Measurements from ENCODE around the gene CBX2.

DNA sequence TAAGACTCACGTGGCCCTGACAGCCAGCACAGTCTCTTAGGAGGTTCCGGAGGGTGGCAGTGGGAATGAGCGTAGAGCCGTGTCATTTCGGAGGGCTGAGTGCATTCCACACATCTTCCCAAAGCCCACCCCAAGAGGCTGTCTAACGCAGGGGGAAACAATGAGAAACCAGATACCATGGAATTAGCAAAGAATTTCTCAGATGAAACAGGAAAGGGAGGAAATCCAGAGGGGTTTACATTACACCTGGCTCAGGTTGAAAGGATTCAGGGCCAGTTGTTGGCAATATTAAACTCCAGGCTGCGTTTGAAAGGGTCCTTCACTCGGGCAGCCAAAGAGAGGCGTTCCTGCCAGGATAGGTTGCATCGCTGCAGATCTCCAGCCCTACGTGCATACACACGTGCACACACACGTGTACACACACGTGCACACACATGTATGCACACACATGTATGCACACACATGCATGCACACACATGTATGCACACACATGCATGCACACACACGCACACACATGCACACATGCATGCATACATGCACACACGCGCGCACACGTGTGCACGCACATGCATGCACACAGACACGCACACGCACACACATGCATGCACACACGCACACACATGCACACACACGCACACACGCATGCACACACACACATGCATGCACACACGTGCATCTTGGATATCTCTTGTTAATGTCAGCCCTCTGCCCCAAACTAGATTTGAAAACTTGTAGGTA lies 49.1 kb downstream of the CBX2 start:
- TF ChIP-seq CTCF (IDR thresholded peaks at IDR 0.05) = peak in 1 of 7 experiments; percentile 21
- no peak for TF ChIP-seq POLR2A (IDR thresholded peaks at IDR 0.05)
